Measurements from ENCODE around the gene NR1H4.
"Not testable (repeated sequence)": the region's sequence is repeated elsewhere in the genome, so short reads cannot be mapped to it uniquely, and the experiment has no call there.

The NR1H4 gene

GRCh38 chr12:100566887-100567637, 93.4 kb downstream of the NR1H4 start:
- DNase-seq (ENCODE audit: low read depth in 2 of 3, low spot score in 2 of 3), result no peak

GRCh38 chr12:100567945-100568344, 94.3 kb downstream of the NR1H4 start:
- no peak for DNase-seq (ENCODE audit: low read depth in 2 of 3, low spot score in 2 of 3)

- DNase-seq (ENCODE audit: low read depth in 2 of 3, low spot score in 2 of 3), result no peak
These were observed 98.5 kb downstream of the NR1H4 start for GRCh38 chr12:100572184-100572583.

- peak in 2 of 3 experiments; percentile 23 to 27 for DNase-seq (ENCODE audit: low read depth in 2 of 3, low spot score in 2 of 3)
These were observed 99.9 kb downstream of the NR1H4 start, which contains the start of gene GAS2L3 for GRCh38 chr12:100573292-100574186. GAS2L3 (plus strand) TSS chr12:100573684; CDS start chr12:100594905, 21,221 bp downstream.

- no peak for DNase-seq (ENCODE audit: low read depth in 2 of 3, low spot score in 2 of 3)
These were observed 100.8 kb downstream of the NR1H4 start for GRCh38 chr12:100574187-100575074.

- no peak for DNase-seq (ENCODE audit: low read depth in 2 of 3, low spot score in 2 of 3)
These were observed 102.8 kb downstream of the NR1H4 start for GRCh38 chr12:100576331-100577036.

GRCh38 chr12:100578923-100579322, 105.3 kb downstream of the NR1H4 start:
- no peak for DNase-seq (ENCODE audit: low read depth in 2 of 3, low spot score in 2 of 3)

- no peak for DNase-seq (ENCODE audit: low read depth in 2 of 3, low spot score in 2 of 3)
These were observed 106.2 kb downstream of the NR1H4 start for GRCh38 chr12:100579844-100580243.

GRCh38 chr12:100584256-100584655, 110.6 kb downstream of the NR1H4 start:
- no peak for DNase-seq (ENCODE audit: low read depth in 2 of 3, low spot score in 2 of 3)

GRCh38 chr12:100591979-100592378, 118.3 kb downstream of the NR1H4 start:
- no peak for DNase-seq (ENCODE audit: low read depth in 2 of 3, low spot score in 2 of 3)

- no peak for DNase-seq (ENCODE audit: low read depth in 2 of 3, low spot score in 2 of 3)
These were observed 119.8 kb downstream of the NR1H4 start for GRCh38 chr12:100593490-100593889.

GRCh38 chr12:100601626-100602025, 128.0 kb downstream of the NR1H4 start:
- no peak for DNase-seq (ENCODE audit: low read depth in 2 of 3, low spot score in 2 of 3)

GRCh38 chr12:100602997-100603396, 129.3 kb downstream of the NR1H4 start:
- not testable (repeated sequence) for DNase-seq (ENCODE audit: low read depth in 2 of 3, low spot score in 2 of 3)

GRCh38 chr12:100608776-100609175, 135.1 kb downstream of the NR1H4 start:
- DNase-seq (ENCODE audit: low read depth in 2 of 3, low spot score in 2 of 3), result no peak

- no peak for DNase-seq (ENCODE audit: low read depth in 2 of 3, low spot score in 2 of 3)
These were observed 137.2 kb downstream of the NR1H4 start for GRCh38 chr12:100610666-100611430.

GRCh38 chr12:100612606-100613005, 138.9 kb downstream of the NR1H4 start:
- no peak for DNase-seq (ENCODE audit: low read depth in 2 of 3, low spot score in 2 of 3)

Data from activated CD8-positive, alpha-beta memory T cell treated with anti-CD3 and anti-CD28 coated beads for 48 hours (primary cell).